Measurements from ENCODE around the gene SLC35D1. TPM values are rescaled to one million over a fixed set of nuclear protein-coding genes. Genes with fewer than 3 reads are reported as not detected.

The SLC35D1 gene
- total RNA-seq, 1 experiment from 2014 or later = 7.0 TPM

DNA sequence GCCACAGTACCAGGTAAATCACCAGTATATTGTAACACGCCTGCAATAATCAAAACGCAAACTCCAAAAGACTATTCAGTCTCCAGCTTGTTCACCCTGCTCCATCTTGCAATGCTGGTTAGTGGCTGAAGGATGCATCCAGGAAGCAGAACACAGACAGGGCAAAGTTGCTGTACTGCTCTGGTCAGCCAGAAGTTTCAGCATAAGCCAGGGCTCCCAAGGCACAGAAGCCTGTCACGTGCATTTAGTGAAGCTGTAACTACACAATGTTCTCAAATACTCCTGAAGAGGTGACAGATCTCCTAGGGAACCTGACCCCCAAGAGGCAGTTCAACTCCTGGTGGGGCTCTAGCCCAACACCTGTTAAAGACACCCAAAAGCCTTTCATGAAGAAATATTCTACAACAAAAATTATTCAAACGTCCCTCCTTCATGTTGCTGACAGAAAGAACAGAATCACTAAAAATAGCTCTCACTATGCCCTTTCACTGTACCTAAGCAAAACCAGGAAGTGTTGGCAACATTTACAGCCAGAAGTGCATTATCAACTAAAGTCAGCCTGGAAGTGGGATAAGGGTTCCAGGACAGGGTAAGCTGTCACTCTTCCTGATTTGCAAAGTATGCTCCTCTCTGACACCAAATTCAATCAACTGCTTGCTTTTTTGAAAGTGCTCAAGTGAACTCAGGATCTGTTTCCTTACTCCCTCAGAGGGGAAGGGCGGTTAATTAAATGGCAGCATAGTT lies 52.1 kb downstream of the SLC35D1 start:
- no peaks in the 10 kb centered on the region for H3K9me3 ChIP-seq (ENCODE audit: control insufficient read depth, insufficient read depth, low read depth, low read length)
- ChIA-PET POLR2A (no interaction called here), CTCF (interaction anchor here (0.6 kb wide), 1 partner anchor 209 kb away, joined by 4 read pairs; no protein-coding TSS in a partner anchor)
- intact Hi-C loops (cut with micrococcal nuclease; ENCODE audit: unreplicated experiment) (no loop called here), in situ Hi-C loops (cut with HindIII; ENCODE audit: low pct_unique_long_range_greater_than_20kb, low sequenced_read_pairs) (no loop called here)
- no peak overlapping the region for H3K27ac ChIP-seq (ENCODE audit: low read length)
- no TSS peak for BruUV-seq (replicated peaks)
- H3K4me3 ChIP-seq (ENCODE audit: low read depth in 2 of 2, low read length in 2 of 2) = no peak overlapping the region
- ATAC-seq (no peak), DNase-seq (ENCODE audit: low read depth, low spot score) (no peak)
- no peaks in the 10 kb centered on the region for H3K36me3 ChIP-seq (ENCODE audit: control insufficient read depth, insufficient read depth, low read length)
- H3K27me3 ChIP-seq (ENCODE audit: control insufficient read depth, insufficient read depth, low read length) = no peaks in the 10 kb centered on the region
- H3K4me1 ChIP-seq (ENCODE audit: control insufficient read depth, insufficient read depth, low read length) = no peaks in the 10 kb centered on the region
- TF ChIP-seq POLR2AphosphoS5 (IDR thresholded peaks at IDR 0.05; ENCODE audit: low read depth, low read length) (no peak), TCF7L2 (IDR thresholded peaks at IDR 0.05; ENCODE audit: low read depth, low read length) (no peak), SIN3A (IDR thresholded peaks at IDR 0.05; ENCODE audit: borderline replicate concordance, insufficient read depth, low read depth, low read length) (no peak)
- TF ChIP-seq, protein P1, sequence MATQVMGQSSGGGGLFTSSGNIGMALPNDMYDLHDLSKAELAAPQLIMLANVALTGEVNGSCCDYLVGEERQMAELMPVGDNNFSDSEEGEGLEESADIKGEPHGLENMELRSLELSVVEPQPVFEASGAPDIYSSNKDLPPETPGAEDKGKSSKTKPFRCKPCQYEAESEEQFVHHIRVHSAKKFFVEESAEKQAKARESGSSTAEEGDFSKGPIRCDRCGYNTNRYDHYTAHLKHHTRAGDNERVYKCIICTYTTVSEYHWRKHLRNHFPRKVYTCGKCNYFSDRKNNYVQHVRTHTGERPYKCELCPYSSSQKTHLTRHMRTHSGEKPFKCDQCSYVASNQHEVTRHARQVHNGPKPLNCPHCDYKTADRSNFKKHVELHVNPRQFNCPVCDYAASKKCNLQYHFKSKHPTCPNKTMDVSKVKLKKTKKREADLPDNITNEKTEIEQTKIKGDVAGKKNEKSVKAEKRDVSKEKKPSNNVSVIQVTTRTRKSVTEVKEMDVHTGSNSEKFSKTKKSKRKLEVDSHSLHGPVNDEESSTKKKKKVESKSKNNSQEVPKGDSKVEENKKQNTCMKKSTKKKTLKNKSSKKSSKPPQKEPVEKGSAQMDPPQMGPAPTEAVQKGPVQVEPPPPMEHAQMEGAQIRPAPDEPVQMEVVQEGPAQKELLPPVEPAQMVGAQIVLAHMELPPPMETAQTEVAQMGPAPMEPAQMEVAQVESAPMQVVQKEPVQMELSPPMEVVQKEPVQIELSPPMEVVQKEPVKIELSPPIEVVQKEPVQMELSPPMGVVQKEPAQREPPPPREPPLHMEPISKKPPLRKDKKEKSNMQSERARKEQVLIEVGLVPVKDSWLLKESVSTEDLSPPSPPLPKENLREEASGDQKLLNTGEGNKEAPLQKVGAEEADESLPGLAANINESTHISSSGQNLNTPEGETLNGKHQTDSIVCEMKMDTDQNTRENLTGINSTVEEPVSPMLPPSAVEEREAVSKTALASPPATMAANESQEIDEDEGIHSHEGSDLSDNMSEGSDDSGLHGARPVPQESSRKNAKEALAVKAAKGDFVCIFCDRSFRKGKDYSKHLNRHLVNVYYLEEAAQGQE (IDR thresholded peaks at IDR 0.05; ENCODE audit: insufficient read depth in 1 of 2, low read depth in 2 of 2, low read length in 1 of 2) = no peak
- TF ChIP-seq, protein P2, sequence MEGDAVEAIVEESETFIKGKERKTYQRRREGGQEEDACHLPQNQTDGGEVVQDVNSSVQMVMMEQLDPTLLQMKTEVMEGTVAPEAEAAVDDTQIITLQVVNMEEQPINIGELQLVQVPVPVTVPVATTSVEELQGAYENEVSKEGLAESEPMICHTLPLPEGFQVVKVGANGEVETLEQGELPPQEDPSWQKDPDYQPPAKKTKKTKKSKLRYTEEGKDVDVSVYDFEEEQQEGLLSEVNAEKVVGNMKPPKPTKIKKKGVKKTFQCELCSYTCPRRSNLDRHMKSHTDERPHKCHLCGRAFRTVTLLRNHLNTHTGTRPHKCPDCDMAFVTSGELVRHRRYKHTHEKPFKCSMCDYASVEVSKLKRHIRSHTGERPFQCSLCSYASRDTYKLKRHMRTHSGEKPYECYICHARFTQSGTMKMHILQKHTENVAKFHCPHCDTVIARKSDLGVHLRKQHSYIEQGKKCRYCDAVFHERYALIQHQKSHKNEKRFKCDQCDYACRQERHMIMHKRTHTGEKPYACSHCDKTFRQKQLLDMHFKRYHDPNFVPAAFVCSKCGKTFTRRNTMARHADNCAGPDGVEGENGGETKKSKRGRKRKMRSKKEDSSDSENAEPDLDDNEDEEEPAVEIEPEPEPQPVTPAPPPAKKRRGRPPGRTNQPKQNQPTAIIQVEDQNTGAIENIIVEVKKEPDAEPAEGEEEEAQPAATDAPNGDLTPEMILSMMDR (IDR thresholded peaks at IDR 0.05) = no peak

DNA sequence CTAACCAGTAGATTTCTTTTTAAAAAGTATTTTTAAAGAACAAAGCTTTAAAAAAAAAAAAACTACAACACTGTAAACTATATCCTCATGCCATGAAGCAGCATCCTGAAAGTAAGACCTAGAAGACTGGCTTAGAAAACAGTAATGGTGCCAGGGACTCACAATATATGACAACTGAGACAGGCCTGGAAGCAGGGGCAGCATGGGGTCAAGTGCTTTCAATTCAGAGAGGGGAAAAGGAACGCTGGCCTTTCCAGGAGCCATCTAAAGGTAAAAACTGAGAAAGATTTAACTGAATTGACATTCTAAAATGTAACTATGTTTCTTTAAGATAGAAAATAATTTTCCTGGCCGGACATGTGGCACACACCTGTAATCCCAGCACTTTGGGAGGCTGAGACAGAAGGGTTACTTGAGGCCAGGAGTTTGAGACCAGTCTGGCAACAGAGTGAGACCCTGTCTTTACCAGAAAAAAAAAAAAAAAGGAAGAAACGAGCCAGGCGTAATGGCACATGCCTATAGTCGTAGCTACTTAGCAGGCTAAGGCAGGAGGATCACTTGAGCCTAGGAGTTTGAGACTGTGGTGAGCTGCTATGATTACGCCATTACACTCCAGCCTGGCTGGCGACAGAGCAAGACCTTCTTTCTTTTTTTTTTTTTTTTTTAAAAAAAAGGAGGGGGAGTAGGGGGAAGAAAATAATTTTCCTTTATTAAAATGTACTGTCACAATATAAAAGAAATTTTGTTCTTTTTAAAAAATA lies 54.1 kb downstream of the SLC35D1 start:
- TF ChIP-seq SIN3A (IDR thresholded peaks at IDR 0.05; ENCODE audit: borderline replicate concordance, insufficient read depth, low read depth, low read length) (no peak), POLR2AphosphoS5 (IDR thresholded peaks at IDR 0.05; ENCODE audit: low read depth, low read length) (no peak)
- POLR2A ChIA-PET = no interaction called here
- no peaks in the 10 kb centered on the region for H3K9me3 ChIP-seq (ENCODE audit: control insufficient read depth, insufficient read depth, low read depth, low read length)
- intact Hi-C loops (cut with micrococcal nuclease; ENCODE audit: unreplicated experiment) (loop anchor here (5.0 to 10.0 kb wide), 3 partner anchors 212 to 505 kb away; no protein-coding TSS in a partner anchor), in situ Hi-C loops (cut with HindIII; ENCODE audit: low pct_unique_long_range_greater_than_20kb, low sequenced_read_pairs) (no loop called here)
- ATAC-seq (no peak), DNase-seq (ENCODE audit: low read depth, low spot score) (no peak)
- CTCF ChIA-PET = interaction anchor here (0.6 kb wide), 1 partner anchor 167 kb away, joined by 3 read pairs; no protein-coding TSS in a partner anchor
- no peak overlapping the region for H3K27ac ChIP-seq (ENCODE audit: low read length)
- H3K4me3 ChIP-seq (ENCODE audit: low read depth in 2 of 2, low read length in 2 of 2) = no peak overlapping the region
- no TSS peak for BruUV-seq (replicated peaks)
- no peaks in the 10 kb centered on the region for H3K27me3 ChIP-seq (ENCODE audit: control insufficient read depth, insufficient read depth, low read length)
- H3K4me1 ChIP-seq (ENCODE audit: control insufficient read depth, insufficient read depth, low read length) = no peaks in the 10 kb centered on the region
- no peaks in the 10 kb centered on the region for H3K36me3 ChIP-seq (ENCODE audit: control insufficient read depth, insufficient read depth, low read length)

Measured in Panc1 (cell line).